CD4-positive, alpha-beta T cell treated with Interferon gamma for 1 hour (primary cell): ENCODE data around the gene GRAP.
A peak's percentile ranks its signal among the peaks of the same experiment; 100 is the strongest.
"Not testable (repeated sequence)": the region's sequence is repeated elsewhere in the genome, so short reads cannot be mapped to it uniquely, and the experiment has no call there.

Experiments
- DNase-seq: peaks from one replicate; pipeline ENCODE4 v3.0.0-alpha.2; 2020

Gene GRAP

GRCh38 chr17:19041871-19042270 lies 4.9 kb downstream of the GRAP start:
- DNase-seq: not testable (repeated sequence)

- not testable (repeated sequence) for DNase-seq
Observed at GRCh38 chr17:19040350-19040749, 6.4 kb downstream of the GRAP start.

GRCh38 chr17:19038730-19039129 lies 8.0 kb downstream of the GRAP start:
- not testable (repeated sequence) for DNase-seq

GRCh38 chr17:19038007-19038406 lies 8.8 kb downstream of the GRAP start:
- not testable (repeated sequence) for DNase-seq

GRCh38 chr17:19037547-19037946 lies 9.2 kb downstream of the GRAP start:
- not testable (repeated sequence) for DNase-seq

GRCh38 chr17:19036186-19036585 lies 10.6 kb downstream of the GRAP start:
- not testable (repeated sequence) for DNase-seq

GRCh38 chr17:19032377-19032988 lies 14.3 kb downstream of the GRAP start:
- not testable (repeated sequence) for DNase-seq

GRCh38 chr17:19031729-19032128 lies 15.0 kb downstream of the GRAP start:
- DNase-seq: peak; percentile 45

GRCh38 chr17:19030771-19031449 lies 15.8 kb downstream of the GRAP start:
- DNase-seq: not testable (repeated sequence)

GRCh38 chr17:19029740-19030139 lies 17.0 kb downstream of the GRAP start:
- DNase-seq: not testable (repeated sequence)

GRCh38 chr17:19028671-19029070 lies 18.1 kb downstream of the GRAP start:
- not testable (repeated sequence) for DNase-seq

- DNase-seq: no peak
Observed at GRCh38 chr17:19024101-19025078, 22.4 kb downstream of the GRAP start.

GRCh38 chr17:19023209-19023999 lies 23.4 kb downstream of the GRAP start:
- DNase-seq: no peak

GRCh38 chr17:19022747-19023146 lies 24.0 kb downstream of the GRAP start:
- no peak for DNase-seq

- DNase-seq: no peak
Observed at GRCh38 chr17:19022128-19022527, 24.6 kb downstream of the GRAP start.

- peak; percentile 38 for DNase-seq
Observed at GRCh38 chr17:19021622-19022083, 25.1 kb downstream of the GRAP start.

GRCh38 chr17:19021011-19021621 lies 25.6 kb downstream of the GRAP start:
- not testable (repeated sequence) for DNase-seq

- no peak for DNase-seq
Observed at GRCh38 chr17:19020016-19020415, 26.7 kb downstream of the GRAP start.

- DNase-seq: no peak
Observed at GRCh38 chr17:19019041-19019941, 27.5 kb downstream of the GRAP start.

GRCh38 chr17:19018600-19018950 lies 28.2 kb downstream of the GRAP start:
- DNase-seq: no peak
